UCSD-AML1 (cell line): Measurements from ENCODE around the gene EYA3.

Source experiments
- DNase-seq: peaks from one replicate; lab custom pipeline; 2025; ENCODE audit not compliant: unreplicated experiment; lab: John Stamatoyannopoulos, UW

EYA3 gene

GRCh38 chr1:27941671-27942540 is 146.5 kb downstream of the EYA3 start:
- no peak for DNase-seq

- DNase-seq, result no peak
Observed at GRCh38 chr1:27940870-27941560, 147.4 kb downstream of the EYA3 start.

- peak; percentile 70 for DNase-seq
Observed at GRCh38 chr1:27940297-27940696, 148.1 kb downstream of the EYA3 start.

- no peak for DNase-seq
Observed at GRCh38 chr1:27938488-27938887, 149.9 kb downstream of the EYA3 start.

GRCh38 chr1:27937524-27937836 is 150.9 kb downstream of the EYA3 start:
- DNase-seq, result no peak

- no peak for DNase-seq
Observed at GRCh38 chr1:27936370-27936769, 152.0 kb downstream of the EYA3 start.

- DNase-seq, result no peak
Observed at GRCh38 chr1:27935721-27936120, 152.7 kb downstream of the EYA3 start.

- DNase-seq, result peak; percentile 72
Observed at GRCh38 chr1:27934818-27935549, 153.4 kb downstream of the EYA3 start, which contains the start of gene SMPDL3B. Gene SMPDL3B (plus strand): TSS chr1:27935000. CDS start chr1:27935184, 184 bp downstream.

- no peak for DNase-seq
Observed at GRCh38 chr1:27931759-27932158, 156.7 kb downstream of the EYA3 start.

GRCh38 chr1:27931184-27931583 is 157.2 kb downstream of the EYA3 start:
- DNase-seq, result no peak

- no peak for DNase-seq
Observed at GRCh38 chr1:27928216-27928954, 160.0 kb downstream of the EYA3 start.

- DNase-seq, result no peak
Observed at GRCh38 chr1:27922272-27922671, 166.1 kb downstream of the EYA3 start.
